Karpas-422 (cell line): ENCODE measurements around the gene SPOCD1. TPM values are rescaled to one million over a fixed set of nuclear protein-coding genes. Genes with fewer than 3 reads are reported as not detected.

ENCODE experiments used
- DNase-seq: peaks from one replicate; pipeline ENCODE4 v3.0.0-alpha.2; 2015
- H2AFZ ChIP-seq: fragments of 200-600 bp; sonication (generic); 2 replicates; pipeline ENCODE4 v1.6.1; 2014; ENCODE audit warnings: antibody characterized with exemption, low read length, mixed read lengths
- H3K27ac ChIP-seq: fragments of 200-600 bp; sonication (generic); 2 replicates; pipeline ENCODE4 v1.5.1; 2014; ENCODE audit warnings: mild to moderate bottlenecking, low read length, moderate library complexity
- H3K27me3 ChIP-seq: fragments of 200-600 bp; sonication (generic); 2 replicates; pipeline ENCODE4 v1.6.1; 2014; ENCODE audit warnings: low read length, mixed read lengths
- H3K36me3 ChIP-seq: fragments of 200-600 bp; sonication (generic); 2 replicates; pipeline ENCODE4 v1.6.1; 2014; ENCODE audit warnings: low read length, mixed read lengths; ENCODE audit not compliant: insufficient read depth
- H3K4me1 ChIP-seq: fragments of 200-600 bp; sonication (generic); 2 replicates; pipeline ENCODE4 v1.6.1; 2014; ENCODE audit warnings: mild to moderate bottlenecking, low read length, mixed read lengths
- H3K4me2 ChIP-seq: fragments of 200-600 bp; sonication (generic); 2 replicates; pipeline ENCODE4 v1.6.1; 2014; ENCODE audit warnings: low read length, low read depth, mild to moderate bottlenecking; ENCODE audit not compliant: poor library complexity, severe bottlenecking
- H3K4me3 ChIP-seq: fragments of 200-600 bp; sonication (generic); 2 replicates; pipeline ENCODE4 v1.5.1; 2014; ENCODE audit warnings: mild to moderate bottlenecking, antibody characterized with exemption, low read length, mixed read lengths
- H3K79me2 ChIP-seq: fragments of 200-600 bp; sonication (generic); 2 replicates; pipeline ENCODE4 v1.6.1; 2014; ENCODE audit warnings: mild to moderate bottlenecking, low read length, mixed read lengths
- H3K9ac ChIP-seq: fragments of 200-600 bp; sonication (generic); 2 replicates; pipeline ENCODE4 v1.6.0; 2014; ENCODE audit warnings: low read length
- H3K9me2 ChIP-seq: fragments of 200-600 bp; sonication (generic), shearing (Covaris generic); replicated peaks from 2 replicates; pipeline ENCODE4 v1.6.0; 2014; ENCODE audit warnings: mild to moderate bottlenecking, low read length, moderate library complexity; ENCODE audit not compliant: insufficient read depth
- H3K9me3 ChIP-seq: fragments of 300-700, 200-600 bp; sonication (generic); 2 replicates; pipeline ENCODE4 v1.6.1; 2014; ENCODE audit warnings: low read length, mixed read lengths
- H4K20me1 ChIP-seq: fragments of 200-600 bp; sonication (generic); 2 replicates; pipeline ENCODE4 v1.6.1; 2014; ENCODE audit warnings: mild to moderate bottlenecking, antibody characterized with exemption, low read length, low read depth; ENCODE audit not compliant: insufficient read depth
- total RNA-seq: library from RNA; depleted of rRNA; stranded (reverse); fragments of >200 nt; shearing (Covaris generic); gene quantifications from 2 replicates; pipeline ENCODE4 v1.2.3, GENCODE V29; 2014; ENCODE audit warnings: low replicate concordance

SPOCD1 gene
- total RNA-seq, 1 experiment from 2014 or later = not detected

- Histone ChIP-seq H3K79me2 (no peaks in the 10 kb centered on the region), H3K4me3 (no peak overlapping the region), H3K9me3 (no peaks in the 10 kb centered on the region), H3K36me3 (no peaks in the 10 kb centered on the region), H3K9ac (no peak overlapping the region), H3K4me2 (no peak overlapping the region), H3K4me1 (peaks cover 42% of the 10 kb centered on the region), H3K9me2 (no peaks in the 10 kb centered on the region), H3K27me3 (no peaks in the 10 kb centered on the region), H2AFZ (no peak overlapping the region), H4K20me1 (no peaks in the 10 kb centered on the region), H3K27ac (no peak overlapping the region)
- DNase-seq = no peak
Measured at GRCh38 chr1:31790140-31790539, 25.7 kb downstream of the SPOCD1 start.

- Histone ChIP-seq H3K27ac (peak overlapping the region; percentile 92), H2AFZ (peak overlapping the region; percentile 78), H3K4me3 (peak overlapping the region; percentile 73), H3K4me1 (peaks cover 49% of the 10 kb centered on the region), H3K9me2 (no peaks in the 10 kb centered on the region), H3K36me3 (no peaks in the 10 kb centered on the region), H3K27me3 (no peaks in the 10 kb centered on the region), H3K9me3 (no peaks in the 10 kb centered on the region), H3K9ac (peak overlapping the region; percentile 85), H3K4me2 (peak overlapping the region; percentile 85), H3K79me2 (no peaks in the 10 kb centered on the region), H4K20me1 (no peaks in the 10 kb centered on the region)
- peak; percentile 98 for DNase-seq
Measured at GRCh38 chr1:31789259-31790065, 26.4 kb downstream of the SPOCD1 start.

GRCh38 chr1:31788825-31789256, 27.0 kb downstream of the SPOCD1 start:
- no peaks in the 10 kb centered on the region for H3K27me3 ChIP-seq
- DNase-seq = peak; percentile 90
- no peaks in the 10 kb centered on the region for H4K20me1 ChIP-seq
- H3K4me3 ChIP-seq = peak overlapping the region; percentile 73
- peak overlapping the region; percentile 85 for H3K9ac ChIP-seq
- no peaks in the 10 kb centered on the region for H3K36me3 ChIP-seq
- no peaks in the 10 kb centered on the region for H3K9me3 ChIP-seq
- H3K79me2 ChIP-seq = no peaks in the 10 kb centered on the region
- H3K9me2 ChIP-seq = no peaks in the 10 kb centered on the region
- H3K4me1 ChIP-seq = peaks cover 55% of the 10 kb centered on the region
- H3K27ac ChIP-seq = peak overlapping the region; percentile 92
- H3K4me2 ChIP-seq = peak overlapping the region; percentile 85
- H2AFZ ChIP-seq = peak overlapping the region; percentile 78

DNA sequence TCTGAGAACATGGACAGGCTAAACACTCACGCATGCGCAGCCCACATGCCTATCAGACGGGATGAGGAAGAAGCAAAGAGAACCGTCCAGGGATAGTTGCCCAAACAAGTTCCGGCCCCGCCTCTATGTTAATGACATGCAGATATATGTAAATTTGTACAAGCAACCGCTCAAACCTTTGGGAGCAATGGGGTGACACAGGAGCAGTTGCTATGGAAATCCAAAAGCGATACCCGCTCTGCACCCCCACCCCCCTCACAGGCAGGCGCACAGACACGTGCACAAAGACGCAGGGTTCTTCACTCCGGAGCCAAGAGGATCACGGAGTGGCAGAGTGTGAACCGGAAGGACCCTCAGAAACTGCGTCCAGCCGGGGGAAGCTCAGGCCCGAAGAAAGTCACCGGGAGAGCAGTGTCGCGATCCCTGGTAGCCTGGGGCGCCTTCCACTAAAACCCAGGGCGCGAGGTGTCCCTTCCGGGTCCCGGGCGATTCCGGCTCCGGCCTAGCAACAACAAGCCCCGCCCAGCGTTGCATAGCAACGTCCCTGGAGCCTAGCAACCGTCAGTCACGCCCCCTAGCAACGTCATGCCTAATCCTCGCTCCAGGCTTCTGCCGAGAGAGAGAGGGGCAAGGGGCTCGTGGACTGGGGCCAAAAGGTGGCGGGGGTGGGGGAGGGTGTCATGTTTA, 27.5 kb downstream of the SPOCD1 start:
- Histone ChIP-seq H3K4me3 (peak overlapping the region; percentile 73), H3K79me2 (no peaks in the 10 kb centered on the region), H3K9me3 (no peaks in the 10 kb centered on the region), H3K36me3 (no peaks in the 10 kb centered on the region), H3K4me2 (peak overlapping the region; percentile 85), H3K4me1 (peaks cover 61% of the 10 kb centered on the region), H2AFZ (peak overlapping the region; percentile 78), H3K9ac (peak overlapping the region; percentile 85), H4K20me1 (no peaks in the 10 kb centered on the region), H3K27ac (peak overlapping the region; percentile 92), H3K27me3 (no peaks in the 10 kb centered on the region), H3K9me2 (no peaks in the 10 kb centered on the region)
- DNase-seq = peak; percentile 98

DNA sequence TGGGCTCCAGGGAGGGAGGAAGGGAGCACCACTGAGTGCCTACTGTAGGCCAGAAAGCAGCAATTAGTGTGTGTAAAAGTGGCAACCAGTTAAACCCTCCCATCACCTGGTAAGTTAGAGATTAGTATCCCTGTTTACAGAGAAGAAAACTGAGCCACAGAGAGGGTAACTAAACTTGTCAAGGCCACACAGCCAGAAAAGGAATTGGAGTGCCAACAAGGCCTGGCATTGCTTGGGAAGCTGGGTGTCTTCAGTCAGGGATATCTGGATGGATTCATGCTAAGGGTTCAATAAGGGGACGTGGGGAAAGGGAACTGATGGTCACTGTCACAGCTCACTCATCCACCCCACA, 28.1 kb downstream of the SPOCD1 start:
- Histone ChIP-seq H4K20me1 (no peaks in the 10 kb centered on the region), H3K9ac (peak overlapping the region; percentile 85), H3K36me3 (no peaks in the 10 kb centered on the region), H3K4me3 (peak overlapping the region; percentile 73; the same call in 1 of the 2 replicates), H3K79me2 (no peaks in the 10 kb centered on the region), H2AFZ (no peak overlapping the region), H3K9me3 (no peaks in the 10 kb centered on the region), H3K9me2 (no peaks in the 10 kb centered on the region), H3K27me3 (no peaks in the 10 kb centered on the region), H3K4me1 (peaks cover 66% of the 10 kb centered on the region), H3K27ac (peak overlapping the region; percentile 92), H3K4me2 (peak overlapping the region; percentile 85)
- no peak for DNase-seq

DNA sequence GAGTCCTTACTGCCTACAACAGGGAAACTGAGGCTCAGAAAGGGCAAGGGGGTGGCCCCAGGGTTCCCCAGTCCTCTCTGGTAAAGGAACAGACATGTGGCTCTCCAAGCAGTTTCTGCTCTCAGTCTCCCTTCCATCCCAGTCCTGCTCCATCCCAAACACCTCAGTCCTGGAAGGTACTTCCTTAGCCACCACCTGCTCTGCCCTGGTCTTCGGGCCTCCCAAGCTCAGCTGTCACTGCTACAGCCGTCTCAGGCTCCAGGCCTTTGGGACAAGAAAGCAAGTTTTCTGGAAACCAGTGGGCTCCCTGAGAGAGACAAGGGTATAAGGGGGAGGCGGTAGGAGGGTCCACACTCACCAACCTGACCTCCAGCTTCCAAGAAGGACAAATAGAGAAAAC, 28.6 kb downstream of the SPOCD1 start:
- Histone ChIP-seq H4K20me1 (no peaks in the 10 kb centered on the region), H3K4me3 (peak overlapping the region; percentile 73; the same call in 1 of the 2 replicates), H2AFZ (no peak overlapping the region), H3K4me1 (peaks cover 71% of the 10 kb centered on the region), H3K27me3 (no peaks in the 10 kb centered on the region), H3K4me2 (peak overlapping the region; percentile 85), H3K9me3 (no peaks in the 10 kb centered on the region), H3K27ac (peak overlapping the region; percentile 92), H3K79me2 (no peaks in the 10 kb centered on the region), H3K9ac (peak overlapping the region; percentile 85), H3K36me3 (no peaks in the 10 kb centered on the region), H3K9me2 (no peaks in the 10 kb centered on the region)
- no peak for DNase-seq

GRCh38 chr1:31786366-31787060, 29.3 kb downstream of the SPOCD1 start:
- no peak overlapping the region for H3K4me3 ChIP-seq
- H2AFZ ChIP-seq = no peak overlapping the region
- H3K4me1 ChIP-seq = peaks cover 78% of the 10 kb centered on the region
- peak overlapping the region; percentile 68; the same call in 1 of the 2 replicates for H3K9ac ChIP-seq
- H3K9me3 ChIP-seq = no peaks in the 10 kb centered on the region
- no peaks in the 10 kb centered on the region for H3K9me2 ChIP-seq
- H3K79me2 ChIP-seq = no peaks in the 10 kb centered on the region
- H3K27ac ChIP-seq = peak overlapping the region; percentile 92
- H3K36me3 ChIP-seq = no peaks in the 10 kb centered on the region
- no peaks in the 10 kb centered on the region for H3K27me3 ChIP-seq
- DNase-seq = no peak
- H4K20me1 ChIP-seq = no peaks in the 10 kb centered on the region
- H3K4me2 ChIP-seq = peak overlapping the region; percentile 62

GRCh38 chr1:31785947-31786290, 29.9 kb downstream of the SPOCD1 start:
- no peak overlapping the region for H2AFZ ChIP-seq
- peak overlapping the region; percentile 92 for H3K27ac ChIP-seq

More at GRCh38 chr1:31785947-31786290, 29.9 kb downstream of the SPOCD1 start:
- no peaks in the 10 kb centered on the region for H3K79me2 ChIP-seq
- no peaks in the 10 kb centered on the region for H3K36me3 ChIP-seq
- peaks cover 84% of the 10 kb centered on the region for H3K4me1 ChIP-seq
- peak overlapping the region; percentile 68; the same call in 1 of the 2 replicates for H3K9ac ChIP-seq
- no peaks in the 10 kb centered on the region for H3K27me3 ChIP-seq
- peak overlapping the region; percentile 62 for H3K4me2 ChIP-seq
- DNase-seq = no peak
- no peaks in the 10 kb centered on the region for H4K20me1 ChIP-seq
- no peak overlapping the region for H3K4me3 ChIP-seq
- no peaks in the 10 kb centered on the region for H3K9me3 ChIP-seq
- H3K9me2 ChIP-seq = no peaks in the 10 kb centered on the region
